Keratinocyte (primary cell): ENCODE data around the gene DLG2. TPM values are rescaled to one million over a fixed set of nuclear protein-coding genes. Genes with fewer than 3 reads are reported as not detected.

Experiments used
- DNase-seq: peaks from one replicate; pipeline ENCODE4 v3.0.0-alpha.2; 2011; ENCODE audit warnings: low read depth, missing footprints, low spot score
- FAIRE-seq: peaks from 2 replicates; lab custom pipeline; 2011; peaks lifted over from hg19 to GRCh38; lab: Jason Lieb, UNC
- H2AFZ ChIP-seq: 2 replicates; pipeline ENCODE4 v1.6.0; 2012; ENCODE audit warnings: low read length, control low read depth, inconsistent platforms; ENCODE audit not compliant: control insufficient read depth
- H3K27ac ChIP-seq: 2 replicates; pipeline ENCODE4 v1.5.1; 2011; ENCODE audit warnings: low read length; ENCODE audit not compliant: control insufficient read depth, insufficient read depth
- H3K27me3 ChIP-seq: 3 replicates; pipeline ENCODE4 v1.6.0; 2011; ENCODE audit warnings: low read length; ENCODE audit not compliant: control insufficient read depth, insufficient read depth; ENCODE audit errors: extremely low read depth
- H3K36me3 ChIP-seq, 2 experiments: 2 replicates in 1 of 2; 3 replicates in 1 of 2; pipeline ENCODE4 v1.5.1; 2011; ENCODE audit warnings: low read length in 2 of 2, mild to moderate bottlenecking in 1 of 2; ENCODE audit not compliant: control insufficient read depth in 2 of 2, insufficient read depth in 2 of 2; ENCODE audit errors: extremely low read depth in 1 of 2
- H3K4me1 ChIP-seq: 3 replicates; pipeline ENCODE4 v1.5.1; 2011; ENCODE audit warnings: low read length; ENCODE audit not compliant: control insufficient read depth, insufficient read depth; ENCODE audit errors: extremely low read depth
- H3K4me2 ChIP-seq: 3 replicates; pipeline ENCODE4 v1.6.0; 2011; ENCODE audit warnings: low read depth, low read length; ENCODE audit not compliant: control insufficient read depth, insufficient read depth; ENCODE audit errors: extremely low read depth
- H3K4me3 ChIP-seq, 3 experiments: fragments of 200-600 bp in 1 of 3; sonication (generic) in 1 of 3; 2 replicates in 2 of 3; 3 replicates in 1 of 3; pipeline ENCODE4 v1.5.1; 2011 to 2016; ENCODE audit warnings: low read length in 3 of 3, mild to moderate bottlenecking in 3 of 3, control low read depth in 2 of 3, inconsistent platforms in 1 of 3, low read depth in 1 of 3, mixed read lengths in 1 of 3, mixed run types in 1 of 3, moderate library complexity in 1 of 3; ENCODE audit not compliant: control insufficient read depth in 2 of 3, insufficient read depth in 2 of 3; ENCODE audit errors: extremely low read depth in 1 of 3
- H3K79me2 ChIP-seq: 2 replicates; pipeline ENCODE4 v1.6.0; 2012; ENCODE audit warnings: low read length; ENCODE audit not compliant: control insufficient read depth, insufficient read depth
- H3K9ac ChIP-seq: 3 replicates; pipeline ENCODE4 v1.6.0; 2011; ENCODE audit warnings: low read length; ENCODE audit not compliant: control insufficient read depth, insufficient read depth; ENCODE audit errors: extremely low read depth
- H3K9me1 ChIP-seq: 3 replicates; pipeline ENCODE4 v1.6.0; 2011; ENCODE audit warnings: low read length; ENCODE audit not compliant: control insufficient read depth, insufficient read depth; ENCODE audit errors: extremely low read depth
- H3K9me3 ChIP-seq: 2 replicates; pipeline ENCODE4 v1.5.1; 2012; ENCODE audit warnings: low read depth, low read length; ENCODE audit not compliant: control insufficient read depth
- H4K20me1 ChIP-seq: 3 replicates; pipeline ENCODE4 v1.6.0; 2011; ENCODE audit warnings: low read length; ENCODE audit not compliant: control insufficient read depth, insufficient read depth; ENCODE audit errors: extremely low read depth
- CTCF ChIP-seq, 3 experiments: IDR thresholded peaks in 1 of 3; conservative IDR thresholded peaks in 1 of 3; optimal IDR thresholded peaks in 1 of 3; 2 replicates in 2 of 3; 3 replicates in 1 of 3; pipeline versions ENCODE3 to v1.5.1; 2011; ENCODE audit warnings: low read length in 3 of 3, mild to moderate bottlenecking in 3 of 3, moderate library complexity in 2 of 3, control low read depth in 1 of 3, inconsistent platforms in 1 of 3; ENCODE audit not compliant: insufficient read depth in 2 of 3; ENCODE audit errors: extremely low read depth in 1 of 3
- EZH2 ChIP-seq: IDR thresholded peaks from one replicate; pipeline ENCODE4 v1.6.1; 2012; ENCODE audit warnings: inconsistent platforms, mild to moderate bottlenecking, low read length, moderate library complexity
- dilution Hi-C: fragments of 300-500 bp; cut with MboI; formaldehyde crosslinking; loops from one replicate; pipeline ENCODE4 v1.7.0; 2020; ENCODE audit warnings: low sequenced_read_pairs; ENCODE audit not compliant: extremely low pct_ligation_motif_present
- polyA plus RNA-seq, 5 experiments: library from polyadenylated mRNA; depleted of rRNA in 3 of 5; stranded (reverse) in 3 of 5; stranded (forward) in 1 of 5; unstranded in 1 of 5; fragments of >200 nt; gene quantifications; 1 replicate in 1 of 5; 2 replicates in 3 of 5; 3 replicates in 1 of 5; pipeline versions ENCODE4 v1.2.1 to v1.2.3, GENCODE V29; 2011 to 2012; ENCODE audit warnings: missing spikeins in 2 of 5, low read depth in 1 of 5, low replicate concordance in 1 of 5

DLG2 gene
- polyA plus RNA-seq, 1 donor (not counting 4 experiments of a cell fraction or from before 2014, with no cell fraction given) = 0.55 TPM

- no peaks in the 10 kb centered on the region for H3K36me3 ChIP-seq
- no peak for DNase-seq
- no peak for TF ChIP-seq CTCF (optimal IDR thresholded peaks at IDR 0.05 in 1 of 3, IDR thresholded peaks at IDR 0.05 in 1 of 3, conservative IDR thresholded peaks at IDR 0.05 in 1 of 3; ENCODE audit: extremely low read depth in 1 of 3, insufficient read depth in 2 of 3, low read length in 3 of 3)
- no peak for TF ChIP-seq EZH2
- FAIRE-seq = no peak
- H4K20me1 ChIP-seq = no peaks in the 10 kb centered on the region
- H3K4me1 ChIP-seq = peaks cover 32% of the 10 kb centered on the region
- no peak overlapping the region for H3K9ac ChIP-seq
- dilution Hi-C loops = no loop called here
- peak overlapping the region; percentile 4 for H3K4me2 ChIP-seq
- H3K4me3 ChIP-seq = no peak overlapping the region
- no peaks in the 10 kb centered on the region for H3K9me3 ChIP-seq
- H3K79me2 ChIP-seq = no peaks in the 10 kb centered on the region
- H3K27me3 ChIP-seq = no peaks in the 10 kb centered on the region
- H2AFZ ChIP-seq = peak overlapping the region; percentile 24
- H3K9me1 ChIP-seq = no peaks in the 10 kb centered on the region
- H3K27ac ChIP-seq = peak overlapping the region; percentile 48
These were observed 772.7 kb downstream of the DLG2 start for GRCh38 chr11:84854498-84854880.

- Histone ChIP-seq H4K20me1 (no peaks in the 10 kb centered on the region), H3K9me3 (no peaks in the 10 kb centered on the region), H3K4me1 (peaks cover 32% of the 10 kb centered on the region), H3K9me1 (no peaks in the 10 kb centered on the region), H3K79me2 (no peaks in the 10 kb centered on the region), H3K27me3 (no peaks in the 10 kb centered on the region), H3K4me2 (no peak overlapping the region), H2AFZ (peak overlapping the region; percentile 24), H3K27ac (peak overlapping the region; percentile 48), H3K9ac (no peak overlapping the region), H3K36me3 (no peaks in the 10 kb centered on the region), H3K4me3 (no peak overlapping the region)
- TF ChIP-seq EZH2 (no peak), CTCF (optimal IDR thresholded peaks at IDR 0.05 in 1 of 3, IDR thresholded peaks at IDR 0.05 in 1 of 3, conservative IDR thresholded peaks at IDR 0.05 in 1 of 3; ENCODE audit: extremely low read depth in 1 of 3, insufficient read depth in 2 of 3, low read length in 3 of 3) (no peak)
- dilution Hi-C loops = no loop called here
- FAIRE-seq (no peak), DNase-seq (no peak)
These were observed 773.2 kb downstream of the DLG2 start for GRCh38 chr11:84853841-84854497.
